Caki2 (cell line): ENCODE data around the gene LBHD1. TPM values are rescaled to one million over a fixed set of nuclear protein-coding genes. Genes with fewer than 3 reads are reported as not detected.
A peak's percentile ranks its signal among the peaks of the same experiment; 100 is the strongest.

Source experiments
- DNase-seq: peaks from one replicate; pipeline ENCODE4 v3.0.0-alpha.2; 2015; ENCODE audit warnings: low read depth
- in situ Hi-C: cut with HindIII; loops from 2 replicates; pipeline ENCODE4 v1.10.0; 2016; ENCODE audit warnings: low sequenced_read_pairs, low pct_unique_long_range_greater_than_20kb, mixed read lengths
- total RNA-seq: library from RNA; depleted of rRNA; stranded (reverse); fragments of >200 nt; shearing (Covaris generic); gene quantifications from 2 replicates; pipeline ENCODE4 v1.2.3, GENCODE V29; 2014; ENCODE audit warnings: low replicate concordance; rRNA removed

LBHD1 gene
- total RNA-seq, result 1.9 and 3.2 TPM in 2 replicates

- in situ Hi-C loops, result no loop called here
- DNase-seq, result peak; percentile 80
Observed at GRCh38 chr11:62671608-62672389, at the start of gene LBHD1, which contains the start of gene UQCC3. TSS of gene LBHD1 (minus strand) at chr11:62672267. CDS start at chr11:62670031, 2,236 bp downstream. TSS of gene UQCC3 (plus strand) at chr11:62671673. CDS start at chr11:62671746, 73 bp downstream.

- in situ Hi-C loops, result no loop called here
- DNase-seq, result peak; percentile 43
Observed at GRCh38 chr11:62719302-62719978, 47.4 kb upstream of the LBHD1 start.

- in situ Hi-C loops, result no loop called here
- DNase-seq, result no peak
Observed at GRCh38 chr11:62716816-62717215, 44.7 kb upstream of the LBHD1 start.

GRCh38 chr11:62716206-62716605 is 44.1 kb upstream of the LBHD1 start:
- no peak for DNase-seq
- in situ Hi-C loops, result no loop called here

GRCh38 chr11:62715150-62716130 is 43.4 kb upstream of the LBHD1 start:
- no peak for DNase-seq
- in situ Hi-C loops, result no loop called here

GRCh38 chr11:62713343-62713742 is 41.3 kb upstream of the LBHD1 start:
- peak; percentile 83 for DNase-seq
- in situ Hi-C loops, result no loop called here

- in situ Hi-C loops, result no loop called here
- DNase-seq, result no peak
Observed at GRCh38 chr11:62712861-62713260, 40.8 kb upstream of the LBHD1 start.

- DNase-seq, result peak; percentile 72
- in situ Hi-C loops, result no loop called here
Observed at GRCh38 chr11:62712276-62712812, 40.3 kb upstream of the LBHD1 start.

GRCh38 chr11:62710001-62710345 is 37.9 kb upstream of the LBHD1 start:
- in situ Hi-C loops, result no loop called here
- DNase-seq, result no peak

GRCh38 chr11:62709247-62710000 is 37.4 kb upstream of the LBHD1 start:
- peak; percentile 78 for DNase-seq
- in situ Hi-C loops, result no loop called here

GRCh38 chr11:62708793-62709192 is 36.7 kb upstream of the LBHD1 start:
- DNase-seq, result no peak
- in situ Hi-C loops, result no loop called here

- DNase-seq, result no peak
- in situ Hi-C loops, result no loop called here
Observed at GRCh38 chr11:62708392-62708791, 36.3 kb upstream of the LBHD1 start.

GRCh38 chr11:62707277-62707861 is 35.3 kb upstream of the LBHD1 start, which contains the start of the genes BSCL2 and GNG3:
TSS of gene BSCL2 (minus strand) at chr11:62707424. CDS start at chr11:62707195, 229 bp downstream.
TSS of gene GNG3 (plus strand) at chr11:62707676. CDS start at chr11:62708296, 620 bp downstream.
- in situ Hi-C loops, result no loop called here
- no peak for DNase-seq

GRCh38 chr11:62706850-62707247 is 34.8 kb upstream of the LBHD1 start:
- DNase-seq, result no peak
- in situ Hi-C loops, result no loop called here

GRCh38 chr11:62705880-62706849 is 34.1 kb upstream of the LBHD1 start:
- in situ Hi-C loops, result no loop called here
- DNase-seq, result peak; percentile 88

GRCh38 chr11:62705413-62705812 is 33.3 kb upstream of the LBHD1 start:
- no peak for DNase-seq
- in situ Hi-C loops, result no loop called here
